ENCODE results near the gene CTRL.

Gene CTRL

DNA sequence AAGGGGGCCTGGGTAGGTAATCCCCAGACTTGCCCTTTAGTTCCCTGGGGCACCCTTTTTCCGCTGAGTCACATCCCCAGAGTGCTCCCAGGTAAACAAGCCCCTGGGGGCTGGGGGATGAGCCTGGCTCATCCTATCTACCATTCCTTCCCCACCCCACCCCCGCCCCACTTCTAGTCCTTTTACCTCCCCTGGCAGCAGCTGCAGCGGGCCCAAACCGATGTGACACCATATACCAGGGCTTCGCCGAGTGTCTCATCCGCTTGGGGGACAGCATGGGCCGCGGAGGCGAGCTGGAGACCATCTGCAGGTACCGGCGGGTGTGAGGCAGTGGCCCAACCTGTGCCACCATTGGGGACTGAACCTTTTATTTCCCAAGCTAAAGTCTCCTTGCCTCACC lies 46.1 kb downstream of the CTRL start:
- no peak for DNase-seq

DNA sequence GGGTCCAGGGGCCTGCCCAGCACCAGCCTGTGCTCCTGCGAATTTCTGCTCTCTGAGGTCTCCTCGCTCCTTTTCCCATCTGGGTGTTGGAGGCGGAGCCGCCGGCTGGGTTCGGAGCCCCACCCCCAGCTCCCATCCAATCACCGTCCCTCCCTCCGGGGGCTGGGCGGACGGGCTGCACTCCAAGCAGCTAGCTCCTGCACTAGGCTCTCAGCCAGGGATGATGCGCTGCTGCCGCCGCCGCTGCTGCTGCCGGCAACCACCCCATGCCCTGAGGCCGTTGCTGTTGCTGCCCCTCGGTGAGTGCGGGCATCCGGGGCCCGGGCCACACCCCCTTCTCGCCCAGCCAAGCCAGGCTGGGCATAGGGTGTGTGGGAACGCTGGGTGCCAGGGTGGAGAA lies 47.0 kb downstream of the CTRL start, which contains the start of gene NRN1L:
NRN1L (plus strand) TSS at position 202 of the 400 bp plus-strand sequence; CDS start at position 221, 19 bp downstream.
- DNase-seq, result no peak

DNA sequence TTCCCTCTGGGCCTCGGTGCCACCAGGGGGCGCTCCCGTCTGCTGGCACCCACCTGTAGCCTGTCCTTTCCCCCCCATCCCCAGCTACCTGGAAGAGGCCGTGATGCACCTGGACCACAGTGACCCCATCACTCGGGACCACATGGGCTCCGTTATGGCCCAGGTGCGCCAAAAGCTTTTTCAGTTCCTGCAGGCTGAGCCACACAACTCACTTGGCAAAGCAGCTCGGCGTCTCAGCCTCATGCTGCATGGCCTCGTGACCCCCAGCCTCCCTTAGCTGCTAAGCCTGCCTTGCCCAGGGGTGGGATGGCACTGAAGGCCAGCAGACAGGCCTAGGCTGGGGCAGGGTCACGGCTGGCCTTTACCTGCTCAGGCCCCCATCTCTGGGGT lies 47.8 kb downstream of the CTRL start:
- DNase-seq, result peak; percentile 69

DNA sequence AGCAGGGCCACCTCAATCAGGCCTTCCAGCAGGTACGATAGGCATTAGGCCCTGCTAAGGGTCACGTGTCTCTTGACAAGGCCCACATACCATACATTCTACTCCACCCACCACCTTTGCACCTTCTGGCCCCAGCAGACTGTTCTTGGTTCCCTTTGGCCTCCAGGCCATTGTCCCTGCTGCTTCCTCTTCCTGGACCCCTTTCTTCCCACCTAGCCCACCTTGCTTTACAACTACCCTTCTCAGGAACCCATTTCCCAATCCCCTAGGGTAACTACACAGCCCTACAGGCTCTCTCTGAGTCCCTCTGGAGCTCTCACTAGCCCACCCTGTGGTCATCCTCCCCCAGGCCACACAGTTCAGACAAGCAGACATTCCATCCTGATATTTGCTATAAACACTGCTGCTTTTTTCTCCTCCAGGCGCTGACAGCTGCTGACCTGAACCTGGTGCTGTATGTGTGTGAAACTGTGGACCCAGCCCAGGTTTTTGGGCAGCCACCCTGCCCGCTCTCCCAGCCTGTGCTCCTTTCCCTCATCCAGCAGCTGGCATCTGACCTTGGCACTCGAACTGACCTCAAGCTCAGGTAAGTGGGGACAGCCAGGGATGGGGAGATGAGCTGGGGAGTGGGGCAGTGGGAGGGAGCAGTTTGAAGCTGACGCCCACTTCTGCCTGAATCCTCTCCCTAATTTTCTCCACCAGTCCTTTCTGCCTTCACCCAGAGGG lies 48.4 kb downstream of the CTRL start:
- DNase-seq, result no peak

DNA sequence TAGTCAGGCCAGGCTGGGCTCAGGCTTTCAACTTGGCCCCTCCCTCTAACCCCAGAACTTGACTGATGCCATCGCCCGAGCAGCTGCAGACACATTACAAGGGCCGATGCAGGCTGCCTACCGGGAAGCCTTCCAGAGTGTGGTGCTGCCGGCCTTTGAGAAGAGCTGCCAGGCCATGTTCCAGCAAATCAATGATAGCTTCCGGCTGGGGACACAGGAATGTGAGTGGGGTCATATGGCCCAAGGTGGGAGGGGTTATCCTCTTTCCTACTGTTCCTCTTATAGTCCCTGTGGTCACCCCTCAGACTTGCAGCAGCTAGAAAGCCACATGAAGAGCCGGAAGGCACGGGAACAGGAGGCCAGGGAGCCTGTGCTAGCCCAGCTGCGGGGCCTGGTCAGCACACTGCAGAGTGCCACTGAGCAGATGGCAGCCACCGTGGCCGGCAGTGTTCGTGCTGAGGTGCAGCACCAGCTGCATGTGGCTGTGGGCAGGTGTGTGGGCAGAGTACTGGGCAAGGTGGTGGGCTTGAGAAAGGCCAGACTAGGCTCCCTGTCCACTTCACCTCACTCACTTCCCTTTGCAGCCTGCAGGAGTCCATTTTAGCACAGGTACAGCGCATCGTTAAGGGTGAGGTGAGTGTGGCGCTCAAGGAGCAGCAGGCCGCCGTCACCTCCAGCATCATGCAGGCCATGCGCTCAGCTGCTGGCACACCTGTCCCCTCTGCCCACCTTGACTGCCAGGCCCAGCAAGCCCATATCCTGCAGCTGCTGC lies 49.1 kb downstream of the CTRL start:
- DNase-seq, result no peak

DNA sequence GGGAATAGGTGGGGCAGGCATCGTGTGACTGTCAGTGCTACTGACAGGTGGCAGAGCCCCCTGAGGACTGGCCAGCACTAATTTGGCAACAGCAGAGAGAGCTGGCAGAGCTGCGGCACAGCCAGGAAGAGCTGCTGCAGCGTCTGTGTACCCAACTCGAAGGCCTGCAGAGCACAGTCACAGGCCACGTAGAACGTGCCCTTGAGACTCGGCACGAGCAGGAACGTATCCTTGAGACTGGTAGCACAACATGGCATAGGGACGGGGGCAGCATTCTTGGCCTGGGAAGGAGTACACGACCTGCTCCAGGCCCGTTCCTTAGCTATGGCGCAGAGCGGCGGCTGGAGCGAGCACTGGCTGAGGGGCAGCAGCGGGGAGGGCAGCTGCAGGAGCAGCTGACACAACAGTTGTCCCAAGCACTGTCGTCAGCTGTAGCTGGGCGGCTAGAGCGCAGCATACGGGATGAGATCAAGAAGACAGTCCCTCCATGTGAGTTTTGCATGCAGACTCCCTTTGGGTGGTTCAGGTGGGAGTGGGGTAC lies 50.0 kb downstream of the CTRL start:
- no peak for DNase-seq

DNA sequence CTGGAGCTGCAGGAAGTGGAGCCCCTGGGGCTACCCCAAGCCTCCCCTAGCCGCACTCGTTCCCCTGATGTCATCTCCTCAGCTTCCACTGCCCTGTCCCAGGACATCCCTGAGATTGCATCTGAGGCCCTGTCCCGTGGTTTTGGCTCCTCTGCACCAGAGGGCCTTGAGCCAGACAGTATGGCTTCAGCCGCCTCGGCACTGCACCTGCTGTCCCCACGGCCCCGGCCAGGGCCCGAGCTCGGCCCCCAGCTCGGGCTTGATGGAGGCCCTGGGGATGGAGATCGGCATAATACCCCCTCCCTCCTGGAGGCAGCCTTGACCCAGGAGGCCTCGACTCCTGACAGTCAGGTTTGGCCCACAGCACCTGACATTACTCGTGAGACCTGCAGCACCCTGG lies 51.1 kb downstream of the CTRL start:
- DNase-seq, result no peak

DNA sequence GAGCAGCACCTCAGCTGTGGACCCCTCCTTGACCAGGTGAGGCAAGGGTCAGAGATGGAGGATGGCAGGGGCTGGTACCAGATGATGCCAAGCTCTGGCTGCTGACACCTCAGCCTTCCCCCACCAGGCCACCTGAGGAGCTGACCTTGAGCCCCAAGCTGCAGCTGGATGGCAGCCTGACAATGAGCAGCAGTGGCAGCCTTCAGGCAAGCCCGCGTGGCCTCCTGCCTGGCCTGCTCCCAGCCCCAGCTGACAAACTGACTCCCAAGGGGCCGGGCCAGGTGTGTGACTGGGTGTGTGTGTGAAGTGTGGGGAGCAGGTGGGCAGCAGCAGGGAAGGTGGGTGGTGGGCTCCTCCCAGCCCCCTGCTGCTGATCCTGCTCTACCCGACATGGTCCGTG lies 51.7 kb downstream of the CTRL start:
- no peak for DNase-seq
